GM04503 (cell line): ENCODE data around the gene CEP162.
"Not testable (repeated sequence)": the region's sequence is repeated elsewhere in the genome, so short reads cannot be mapped to it uniquely, and the experiment has no call there.

ENCODE experiments used
- DNase-seq: peaks from one replicate; pipeline ENCODE4 v3.0.0-alpha.2; 2012; ENCODE audit warnings: low read depth

Gene CEP162

GRCh38 chr6:84224251-84224650, 3.2 kb downstream of the CEP162 start:
- peak; percentile 50 for DNase-seq

DNA sequence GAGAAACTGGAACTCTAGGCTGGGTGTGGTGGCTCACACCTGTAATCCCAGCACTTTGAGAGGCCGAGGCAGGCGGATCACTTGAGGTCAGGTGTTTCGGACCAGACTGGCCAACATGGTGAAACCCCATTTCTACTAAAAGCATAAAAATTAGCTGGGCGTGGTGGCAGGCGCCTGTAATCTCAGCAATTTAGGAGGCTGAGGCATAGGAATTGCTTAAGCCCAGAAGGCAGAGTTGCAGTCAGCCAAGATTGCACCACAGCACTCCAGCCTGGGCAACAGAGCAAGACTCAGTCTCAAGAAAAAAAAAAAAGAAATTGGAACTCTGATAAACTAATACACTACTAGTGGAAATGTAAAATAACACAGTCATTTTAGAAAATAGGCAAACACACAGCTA, 3.8 kb downstream of the CEP162 start:
- DNase-seq = not testable (repeated sequence)

GRCh38 chr6:84222426-84222825, 5.0 kb downstream of the CEP162 start:
- DNase-seq = no peak

GRCh38 chr6:84220809-84221409, 6.5 kb downstream of the CEP162 start:
- DNase-seq = no peak

- no peak for DNase-seq
Observed at GRCh38 chr6:84218091-84218490, 9.4 kb downstream of the CEP162 start.

DNA sequence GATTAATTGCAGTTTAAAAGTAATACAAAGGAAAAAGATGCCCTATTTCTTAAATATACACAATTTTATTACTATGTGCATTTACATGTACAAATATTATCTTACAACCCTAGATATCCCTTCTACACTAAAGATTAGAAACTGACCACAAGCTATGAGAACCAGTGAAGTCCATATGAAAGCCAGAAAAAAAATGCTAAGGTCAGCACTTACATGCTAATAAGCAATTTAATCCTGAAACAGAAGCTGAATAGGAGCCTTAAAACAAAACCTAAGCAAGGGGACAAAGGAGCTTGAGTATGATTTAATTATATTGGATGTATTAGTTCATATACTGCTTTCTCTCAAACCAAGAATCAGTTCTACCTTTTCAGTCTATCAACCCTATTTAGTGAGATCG, 14.2 kb downstream of the CEP162 start:
- no peak for DNase-seq

DNA sequence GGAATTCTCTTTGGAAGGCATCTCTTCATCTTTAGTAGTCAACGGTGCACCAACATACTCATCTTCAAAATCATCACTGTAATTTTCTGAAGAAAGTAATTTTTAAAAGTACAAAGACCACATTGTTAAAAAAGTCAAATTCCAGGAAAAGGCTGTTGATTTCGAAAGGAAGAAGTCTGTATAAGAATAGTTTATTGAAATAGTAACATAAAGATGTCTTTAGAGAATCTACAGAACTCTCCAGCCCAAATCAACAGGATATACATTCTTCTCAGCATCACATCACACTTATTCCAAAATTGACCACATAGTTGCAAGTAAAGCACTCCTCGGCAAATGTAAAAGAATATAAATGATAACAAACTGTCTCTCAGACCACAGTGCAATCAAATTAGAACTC, 23.4 kb downstream of the CEP162 start:
- DNase-seq = no peak

- not testable (repeated sequence) for DNase-seq
Observed at GRCh38 chr6:84199987-84200386, 27.5 kb downstream of the CEP162 start.

DNA sequence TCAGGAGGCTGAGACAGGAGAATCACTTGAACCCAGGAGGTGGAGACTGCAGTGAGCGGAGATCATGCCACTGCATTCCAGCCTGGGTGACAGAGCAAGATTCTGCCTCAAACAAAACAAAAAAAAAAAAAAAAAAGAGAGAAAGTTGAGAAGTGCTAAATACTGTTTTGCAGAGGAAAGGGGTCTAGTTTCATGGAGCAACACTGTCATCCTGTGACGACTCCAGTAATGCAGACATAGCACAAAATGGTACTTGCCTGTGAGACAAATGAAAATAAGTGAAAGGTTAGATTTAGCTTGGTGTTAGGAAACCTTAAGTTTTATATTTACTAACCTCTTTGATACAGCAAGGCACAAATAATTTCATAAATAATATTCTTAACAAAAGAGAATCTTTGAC, 29.7 kb downstream of the CEP162 start:
- no peak for DNase-seq

DNA sequence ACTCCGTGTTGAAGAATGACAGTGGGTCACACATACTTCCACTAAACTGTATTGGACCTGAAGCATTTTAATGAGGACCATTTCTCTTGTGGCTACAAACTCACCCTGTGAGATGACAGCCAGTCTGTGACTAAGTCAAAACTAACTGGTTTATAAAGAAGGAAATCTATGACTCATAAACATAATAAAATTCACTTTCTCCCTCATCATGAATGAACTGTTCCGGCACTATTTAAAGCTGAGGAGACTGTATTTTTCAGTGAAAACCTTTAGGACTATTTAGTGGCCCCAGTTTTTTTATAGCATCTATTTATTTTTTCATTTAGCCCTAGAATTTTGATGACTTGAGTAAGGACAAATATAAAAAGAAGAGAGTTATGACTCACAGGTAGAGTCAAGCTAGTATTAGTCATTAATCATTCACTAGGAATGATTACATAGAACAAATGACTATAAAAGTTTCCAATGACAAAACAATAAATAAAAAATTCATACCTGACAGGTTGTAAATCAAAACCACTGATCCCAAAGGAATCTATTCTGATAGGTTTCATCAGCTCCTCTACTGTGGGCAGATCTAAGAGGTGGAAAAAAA, 34.2 kb downstream of the CEP162 start:
- peak; percentile 59 for DNase-seq

DNA sequence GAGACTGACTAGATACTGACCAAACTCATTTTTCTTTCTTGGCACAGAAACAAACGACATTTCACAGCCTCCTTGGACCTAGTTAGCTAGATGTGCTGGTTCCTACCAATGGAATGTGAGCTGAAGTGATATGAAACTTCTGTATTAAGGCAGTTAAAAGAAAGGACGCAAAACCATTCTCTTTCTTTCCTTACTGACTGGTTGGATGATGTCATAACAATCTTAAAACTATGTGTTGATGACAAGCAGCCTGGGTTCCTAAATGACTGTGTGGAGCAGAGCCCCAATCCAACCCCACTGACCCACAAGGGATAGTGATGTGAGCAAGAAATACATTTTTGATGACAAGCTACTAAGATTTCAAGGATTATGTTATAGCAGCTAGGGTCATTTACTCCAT, 35.6 kb downstream of the CEP162 start:
- no peak for DNase-seq

GRCh38 chr6:84189356-84189755, 38.1 kb downstream of the CEP162 start:
- not testable (repeated sequence) for DNase-seq

DNA sequence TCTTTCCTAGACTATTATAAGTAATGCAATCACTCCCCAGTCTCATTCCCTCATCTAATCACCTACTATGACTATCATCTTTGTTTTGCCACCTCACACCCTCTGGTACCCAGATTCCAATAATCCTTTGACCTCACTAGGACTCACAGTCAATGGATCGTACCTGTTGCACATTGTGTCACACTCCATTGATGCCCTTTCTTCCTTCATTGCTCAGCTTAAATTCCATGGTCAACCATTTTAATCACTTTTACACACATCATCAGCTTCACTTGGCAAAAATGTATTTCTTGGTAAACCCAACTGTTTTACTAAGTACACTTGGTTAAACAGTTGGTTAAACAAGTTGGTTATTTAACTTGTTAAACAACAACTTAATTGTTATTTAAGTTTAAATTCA, 44.0 kb downstream of the CEP162 start:
- DNase-seq = no peak

DNA sequence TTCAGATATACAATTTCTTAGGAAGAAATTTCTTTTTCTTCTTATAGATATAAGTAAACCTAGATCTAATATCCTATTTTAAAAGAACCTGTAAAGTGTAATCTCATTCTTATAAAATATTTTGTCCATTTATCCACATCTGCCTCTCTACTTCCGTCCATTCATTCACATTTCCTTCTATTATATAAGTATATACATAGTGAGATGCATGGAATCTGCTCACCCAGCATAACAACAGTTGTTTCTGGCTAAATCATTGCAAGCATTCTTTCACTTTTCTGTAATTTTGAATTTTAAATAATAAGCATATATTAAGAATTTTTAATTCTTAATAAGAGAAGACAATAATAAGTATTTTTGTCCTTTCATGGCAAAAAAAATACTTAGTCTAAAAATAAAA, 45.4 kb downstream of the CEP162 start:
- DNase-seq = no peak

- no peak for DNase-seq
Observed at GRCh38 chr6:84177241-84177640, 50.2 kb downstream of the CEP162 start.

DNA sequence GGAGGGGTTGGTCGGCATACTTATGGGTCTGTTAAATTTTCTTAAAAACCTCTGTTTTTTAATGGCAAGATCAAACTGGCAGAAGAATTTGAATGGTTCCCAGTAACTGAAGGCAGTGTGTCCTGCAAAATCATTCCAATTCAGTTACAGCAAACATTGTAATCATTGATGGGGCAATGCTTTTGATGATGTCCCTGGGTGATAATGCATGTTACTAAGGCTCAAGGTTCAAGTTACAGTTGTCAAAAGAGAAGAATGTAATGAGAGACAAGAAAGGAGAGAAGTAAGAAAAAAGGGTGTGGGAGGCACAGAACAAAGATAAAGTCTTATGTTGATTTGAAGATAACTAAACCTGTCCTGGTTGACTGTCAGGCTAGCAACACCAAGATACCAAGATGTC, 54.9 kb downstream of the CEP162 start:
- no peak for DNase-seq

GRCh38 chr6:84172080-84172479, 55.4 kb downstream of the CEP162 start:
- no peak for DNase-seq

GRCh38 chr6:84167457-84167856, 60.0 kb downstream of the CEP162 start:
- DNase-seq = no peak

GRCh38 chr6:84166395-84166794, 61.0 kb downstream of the CEP162 start:
- DNase-seq = no peak

GRCh38 chr6:84164328-84164727, 63.1 kb downstream of the CEP162 start:
- not testable (repeated sequence) for DNase-seq

DNA sequence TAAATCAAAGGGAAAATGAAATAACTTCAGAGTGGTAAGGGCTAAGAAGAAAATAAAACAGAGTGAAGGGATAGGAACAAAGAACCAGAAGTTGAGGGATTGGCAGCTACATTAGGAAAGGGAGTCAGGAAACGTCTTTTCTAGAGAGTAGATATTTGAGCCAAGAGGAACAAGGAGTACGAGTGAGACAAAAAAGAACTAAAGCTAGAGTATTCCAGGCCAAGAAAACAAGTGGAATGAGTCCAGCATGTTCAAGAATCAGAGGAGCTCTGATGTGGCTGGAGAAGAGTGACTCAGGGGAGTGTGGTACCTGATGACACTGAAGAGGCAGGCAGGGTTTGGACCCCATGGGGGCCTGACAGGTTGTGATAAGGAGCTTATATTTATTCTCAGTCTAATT, 66.3 kb downstream of the CEP162 start:
- no peak for DNase-seq

DNA sequence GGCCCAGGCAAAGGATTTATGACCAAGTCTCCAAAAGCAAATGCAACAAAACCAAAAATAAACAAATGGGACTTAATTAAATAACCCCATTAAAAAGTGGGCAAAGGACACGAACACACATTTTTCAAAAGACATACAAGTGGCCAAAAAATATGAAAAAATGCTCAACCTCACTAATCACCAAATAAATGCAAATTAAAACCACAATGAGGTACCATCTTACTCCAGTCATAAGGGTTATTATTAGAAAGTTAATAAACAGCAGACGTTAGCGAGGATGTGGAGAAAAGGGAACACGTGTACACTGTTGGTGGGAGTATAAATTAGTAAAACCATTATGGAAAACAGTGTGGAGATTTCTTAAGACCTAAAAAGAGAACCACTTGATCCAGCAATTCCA, 71.1 kb downstream of the CEP162 start:
- no peak for DNase-seq

GRCh38 chr6:84151669-84152068, 75.8 kb downstream of the CEP162 start:
- no peak for DNase-seq

- DNase-seq = peak; percentile 73
Observed at GRCh38 chr6:84150705-84151104, 76.7 kb downstream of the CEP162 start.
